Inferior parietal cortex (tissue), 1 donor: ENCODE results near the gene APBB2.
A peak's percentile ranks its signal among the peaks of the same experiment; 100 is the strongest.

Experiments
- DNase-seq: peaks from one replicate; pipeline ENCODE4 v3.0.0-alpha.2; 2016; ENCODE audit errors: extremely low spot score

The APBB2 gene

DNA sequence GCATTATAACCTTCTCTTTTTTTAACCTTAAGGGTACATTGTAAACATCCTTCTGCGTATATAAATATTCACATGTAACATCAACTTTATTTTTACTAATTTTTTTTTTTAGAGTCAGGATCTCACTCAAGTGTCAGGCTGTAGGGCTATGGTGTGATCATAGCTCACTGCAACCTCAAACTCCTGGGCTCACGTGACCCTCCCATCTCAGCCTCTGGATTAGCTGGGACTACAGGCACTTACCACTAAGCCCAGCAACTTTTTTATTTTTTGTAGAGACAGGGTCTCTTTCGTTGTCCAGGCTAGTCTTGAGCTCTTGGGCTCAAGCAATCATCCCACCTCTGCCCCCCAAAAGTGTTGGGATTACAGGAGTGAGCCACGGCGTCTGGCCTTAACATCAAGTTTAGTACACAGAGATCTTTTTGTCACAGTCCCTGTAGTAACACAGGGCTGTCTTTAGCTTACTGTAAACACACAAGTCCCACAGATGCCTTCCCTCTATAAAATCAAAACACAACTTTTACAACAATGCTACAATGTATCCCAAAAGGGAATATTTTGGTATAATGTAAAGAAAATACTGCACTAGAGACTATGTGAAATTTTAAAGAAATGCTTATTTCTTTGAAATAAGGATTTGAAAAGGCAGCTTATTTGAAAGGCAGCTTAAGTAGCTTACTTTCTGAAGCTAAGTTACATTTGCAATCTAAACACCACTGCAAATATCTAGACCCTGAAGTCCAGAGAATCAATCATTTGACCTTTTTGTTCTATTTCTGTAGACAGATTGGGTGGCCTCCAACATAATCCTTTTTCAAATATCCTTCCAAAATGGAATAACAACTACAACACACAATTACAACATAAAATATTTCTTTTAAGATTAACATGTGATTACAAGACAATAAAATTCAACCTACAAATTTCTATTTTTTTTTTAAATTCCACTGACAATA is 116.0 kb downstream of the APBB2 start:
- no peak for DNase-seq

DNA sequence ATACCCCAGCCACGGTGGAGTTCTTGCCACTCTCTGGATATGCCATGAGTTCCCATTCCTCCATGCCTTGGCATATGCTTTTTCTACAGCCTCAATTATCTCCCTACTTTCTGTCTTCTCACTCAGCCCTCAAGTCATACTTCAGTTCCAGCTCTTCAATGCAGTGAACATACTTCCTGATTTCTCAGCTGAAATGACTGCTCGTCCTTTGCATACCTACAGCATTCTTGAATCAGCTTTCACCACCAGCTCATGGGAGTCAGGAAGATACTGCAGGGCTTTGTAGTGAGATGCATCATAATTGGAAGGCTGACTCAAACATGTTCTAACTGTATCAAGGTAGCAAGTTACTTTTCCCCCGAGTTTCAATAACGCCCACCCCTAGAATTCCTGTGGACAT is 118.4 kb downstream of the APBB2 start:
- no peak for DNase-seq

DNA sequence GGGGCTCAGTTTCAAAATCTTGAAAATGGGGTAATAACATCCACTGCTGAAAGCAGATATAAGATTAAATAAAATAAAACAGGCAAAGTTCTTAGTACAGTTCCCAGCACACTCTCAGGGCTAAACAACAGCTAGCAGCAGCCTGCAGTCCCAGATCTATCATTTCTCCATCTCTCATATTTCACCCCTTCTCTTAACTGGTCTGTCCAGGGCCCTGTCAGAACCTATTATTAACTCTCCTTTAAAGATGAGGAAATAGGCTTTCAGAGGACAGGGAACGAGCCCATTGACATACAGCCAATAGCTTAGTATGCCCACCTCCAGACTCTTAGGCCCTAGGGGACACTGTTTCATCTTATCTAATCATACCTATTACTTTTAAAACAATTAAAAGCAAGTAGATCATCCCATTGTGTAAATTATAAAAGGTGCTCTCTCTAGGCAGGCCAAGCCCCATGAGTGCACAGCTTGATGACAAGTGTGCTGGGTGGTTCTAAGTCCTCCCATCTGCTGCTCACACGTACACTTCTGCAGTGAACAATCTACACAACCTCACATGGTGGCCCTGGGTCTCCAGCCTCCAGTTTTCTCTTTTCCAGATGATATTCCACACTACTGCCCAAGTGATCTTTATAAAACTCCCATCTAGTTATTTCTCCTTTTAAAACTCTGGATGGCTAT is 119.0 kb downstream of the APBB2 start:
- DNase-seq, result no peak

GRCh38 chr4:41092128-41092527 is 122.2 kb downstream of the APBB2 start:
- DNase-seq, result no peak

DNA sequence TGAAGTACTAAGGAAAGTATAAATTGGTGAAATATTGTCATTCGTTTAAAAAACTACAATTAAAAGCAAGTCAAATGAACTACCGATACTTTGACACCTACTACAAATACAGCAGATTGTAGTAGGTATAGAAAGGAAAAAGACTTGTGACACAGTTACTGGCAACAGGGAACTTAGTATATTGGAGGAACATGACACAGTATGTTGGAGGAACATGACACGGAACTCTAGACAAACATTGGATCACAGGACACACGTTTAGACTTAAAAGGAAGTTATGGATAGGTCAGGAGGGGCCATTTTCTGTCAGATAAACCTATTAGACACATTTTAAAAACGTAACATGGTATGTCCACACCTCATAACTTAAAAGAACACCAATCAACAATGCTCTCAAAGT is 132.5 kb downstream of the APBB2 start:
- DNase-seq, result no peak

- DNase-seq, result no peak
Measured at GRCh38 chr4:41080976-41081375, 133.4 kb downstream of the APBB2 start.

DNA sequence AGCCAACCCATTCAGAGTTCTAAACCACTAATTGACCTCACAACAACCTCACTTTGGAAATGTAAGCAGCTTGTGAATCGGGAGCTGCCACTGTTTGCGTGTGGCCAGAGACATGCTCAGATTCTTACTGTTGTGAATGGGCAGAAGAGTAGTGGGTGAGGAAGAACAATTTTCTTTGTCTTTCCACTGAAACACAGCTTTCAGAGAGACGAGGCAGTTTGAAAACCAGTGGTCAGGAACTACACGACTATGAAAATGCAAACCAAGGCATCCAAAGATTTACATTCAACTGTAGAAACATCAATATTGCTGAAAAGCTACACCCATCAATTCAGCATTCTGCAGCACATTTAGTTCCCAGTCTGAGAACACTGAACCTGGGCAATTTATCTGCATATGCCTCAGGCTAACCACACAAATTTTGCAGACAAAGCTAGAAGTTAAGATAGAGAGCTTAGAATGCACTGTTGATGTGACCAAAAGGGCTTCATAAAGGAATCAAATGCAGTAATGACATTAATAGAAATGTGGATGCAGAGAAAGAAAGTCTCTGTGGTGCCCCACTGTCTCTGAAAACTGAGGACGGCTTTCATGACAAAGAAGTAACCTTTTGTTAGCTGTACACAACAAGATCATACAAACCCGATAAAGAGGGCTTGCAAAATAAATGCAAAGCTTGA is 134.3 kb downstream of the APBB2 start:
- peak; percentile 58 for DNase-seq

GRCh38 chr4:41077628-41078027 is 136.7 kb downstream of the APBB2 start:
- no peak for DNase-seq

DNA sequence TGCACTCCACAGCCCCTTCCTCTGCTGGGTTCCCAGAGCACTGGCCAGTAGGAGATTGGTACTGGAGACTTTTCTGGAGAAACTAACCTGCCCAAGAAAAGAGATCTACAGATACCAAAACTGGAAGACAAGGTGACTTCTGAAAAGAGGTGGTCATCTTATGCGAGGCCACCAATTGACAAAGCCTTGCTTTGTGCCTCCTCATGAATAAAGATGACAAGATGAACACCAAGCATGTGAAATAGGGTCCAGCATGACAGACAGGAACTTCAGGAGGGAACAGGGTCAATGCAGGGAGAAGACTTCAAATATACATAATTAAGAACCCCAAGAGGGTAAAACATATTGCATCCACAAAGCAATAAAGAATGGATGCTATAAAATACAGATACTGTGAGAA is 137.9 kb downstream of the APBB2 start:
- DNase-seq, result no peak

- no peak for DNase-seq
Measured at GRCh38 chr4:41074215-41074614, 140.1 kb downstream of the APBB2 start.

- DNase-seq, result peak; percentile 59
Measured at GRCh38 chr4:41072021-41072777, 142.1 kb downstream of the APBB2 start.

GRCh38 chr4:41070516-41071281 is 143.6 kb downstream of the APBB2 start:
- DNase-seq, result no peak

- DNase-seq, result no peak
Measured at GRCh38 chr4:41069838-41070237, 144.5 kb downstream of the APBB2 start.

GRCh38 chr4:41069257-41069656 is 145.1 kb downstream of the APBB2 start:
- DNase-seq, result no peak

DNA sequence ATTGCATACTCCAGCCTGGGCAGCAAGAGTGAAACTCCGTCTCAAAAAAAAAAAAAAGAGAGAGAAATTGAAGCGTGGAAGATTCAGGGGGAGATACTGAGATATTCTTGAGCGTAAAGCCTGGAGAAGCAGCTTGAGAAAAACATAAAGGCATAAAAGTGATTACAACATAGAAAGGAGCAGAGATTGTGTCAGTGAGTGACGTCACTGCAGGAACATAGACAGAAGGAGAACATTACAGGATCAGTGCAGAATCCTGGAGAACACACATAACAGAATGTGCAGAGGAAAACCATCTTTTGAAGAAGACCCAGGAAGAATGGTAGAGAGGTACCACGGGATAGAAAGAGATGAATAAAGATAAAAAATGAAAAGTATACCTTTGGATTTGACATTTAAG is 147.0 kb downstream of the APBB2 start:
- no peak for DNase-seq

GRCh38 chr4:41066049-41066448 is 148.3 kb downstream of the APBB2 start:
- DNase-seq, result no peak

DNA sequence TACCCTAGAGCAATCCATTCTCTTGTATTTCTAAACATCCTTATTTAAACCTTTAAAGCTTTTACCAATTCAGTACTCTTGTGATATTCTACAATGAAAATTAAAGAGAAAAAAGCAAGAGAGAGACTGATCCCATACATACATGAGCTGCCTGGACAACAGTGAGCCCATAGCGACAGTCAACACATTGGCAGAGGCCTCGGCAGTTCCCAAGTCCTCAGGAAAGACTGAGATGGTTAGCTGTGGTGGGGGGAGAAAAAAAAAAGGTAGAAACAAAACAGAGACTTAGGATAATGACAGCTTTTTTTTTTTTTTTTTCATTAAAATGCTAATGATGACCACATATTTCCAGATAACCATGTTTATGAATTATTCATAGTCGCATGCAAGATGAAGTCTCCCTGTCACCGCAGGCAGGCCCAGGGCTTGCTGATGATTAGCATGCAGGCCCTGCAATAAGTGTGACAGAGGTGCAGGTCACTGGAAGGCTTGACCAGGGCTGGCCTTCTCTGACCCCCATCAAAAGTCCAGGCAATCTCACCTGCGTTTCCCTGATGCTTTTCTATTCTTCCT is 148.8 kb downstream of the APBB2 start:
- no peak for DNase-seq

DNA sequence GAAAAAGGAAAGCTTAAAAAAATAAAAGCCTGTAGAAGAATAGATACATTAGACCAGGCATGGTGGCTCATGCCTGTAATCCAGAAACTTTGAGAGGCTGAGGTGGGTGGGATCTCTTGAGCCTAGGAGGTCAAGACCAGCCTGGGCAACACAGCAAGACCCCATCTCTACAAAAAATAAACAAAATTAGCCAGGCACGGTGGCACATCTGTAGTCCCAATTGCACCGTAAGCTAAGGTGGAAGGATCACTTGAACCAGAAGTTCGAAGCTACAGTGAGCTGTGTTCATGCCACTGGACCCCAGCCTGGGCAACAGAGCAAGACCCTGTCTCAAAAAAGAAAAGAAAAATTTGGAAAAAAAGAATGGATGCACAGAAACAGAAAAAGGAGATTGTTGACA is 149.4 kb downstream of the APBB2 start:
- DNase-seq, result no peak

DNA sequence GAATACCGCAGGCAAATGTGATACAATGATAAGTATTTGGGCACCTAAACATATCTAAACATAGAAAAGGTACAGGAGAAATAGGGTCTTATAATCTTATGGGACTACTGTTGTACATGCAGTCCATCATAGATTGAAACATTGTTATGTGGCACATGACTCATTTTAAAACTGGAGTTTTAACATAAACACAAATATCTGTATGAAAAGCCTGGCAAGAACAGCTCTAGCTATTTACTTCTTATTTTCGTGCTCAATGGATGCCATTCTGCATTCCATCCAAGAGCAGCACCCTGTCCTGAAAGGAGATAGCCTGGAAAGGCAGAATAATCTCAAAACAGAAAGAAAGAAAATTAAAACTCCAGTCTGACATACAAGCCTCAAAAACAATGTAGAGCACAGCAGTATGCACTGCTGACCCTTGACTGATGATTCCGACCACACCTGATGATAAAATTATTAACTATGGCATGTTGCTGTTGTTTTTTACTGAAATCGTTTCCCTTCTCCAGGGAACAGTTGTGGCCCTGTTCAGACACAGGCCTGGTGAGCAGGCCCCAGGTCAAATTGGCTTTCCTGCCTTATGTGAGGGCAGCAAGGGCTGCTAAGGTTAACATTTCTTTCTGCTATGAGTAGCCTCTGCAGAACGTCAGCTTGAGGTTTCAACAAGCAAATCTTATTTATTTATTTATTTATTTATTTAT is 152.7 kb downstream of the APBB2 start:
- DNase-seq, result no peak
